HepG2 (cell line): ENCODE measurements around the gene DRC7. TPM values are rescaled to one million over a fixed set of nuclear protein-coding genes. Genes with fewer than 3 reads are reported as not detected.

Experiments used
- IKZF1 ChIP-seq: fragments of 450-650 bp; IDR thresholded peaks from 2 replicates; pipeline ENCODE4 v1.7.1; 2016
- IRF2 ChIP-seq: IDR thresholded peaks from 2 replicates; pipeline ENCODE4 v1.6.1; 2018; ENCODE audit warnings: missing genetic modification reagents, missing compliant biosample characterization
- MTF1 ChIP-seq: sonication (generic); formaldehyde crosslinking; IDR thresholded peaks from 2 replicates; pipeline ENCODE4 v1.5.0; 2020; ENCODE audit warnings: missing genetic modification reagents
- RAD21 ChIP-seq: fragments of 450-650 bp; formaldehyde crosslinking; IDR thresholded peaks from 2 replicates; pipeline ENCODE4 v1.5.0; 2020; ENCODE audit warnings: mild to moderate bottlenecking
- TGIF2 ChIP-seq: IDR thresholded peaks from 2 replicates; pipeline ENCODE4 v1.6.1; 2016; ENCODE audit warnings: control low read depth, missing compliant biosample characterization
- ZNF766 ChIP-seq: sonication (generic); formaldehyde crosslinking; IDR thresholded peaks from 2 replicates; pipeline ENCODE4 v1.5.0; 2020; ENCODE audit warnings: missing genetic modification reagents, borderline replicate concordance
- ZSCAN25 ChIP-seq: sonication (generic); formaldehyde crosslinking; IDR thresholded peaks from 2 replicates; pipeline ENCODE4 v1.8.0; 2022; ENCODE audit warnings: mild to moderate bottlenecking, missing genetic modification reagents
- polyA plus RNA-seq, 8 experiments: library from polyadenylated mRNA; depleted of rRNA in 3 of 8; stranded (reverse) in 7 of 8; unstranded in 1 of 8; fragments of >200 nt; fragmentation: Illumina TruSeq in 4 of 8; extraction: Trizol in 4 of 8; gene quantifications; 2 replicates each; pipeline versions ENCODE4 v1.2.1 to v1.2.3, GENCODE V29; 2011 to 2016; ENCODE audit warnings: low read depth in 4 of 8, missing spikeins in 1 of 8, mixed read lengths in 1 of 8; ENCODE audit not compliant: insufficient read depth in 1 of 8
- total RNA-seq, 5 experiments: library from RNA; depleted of rRNA; stranded (reverse); fragments of >200 nt; fragmentation: Illumina TruSeq; extraction: Trizol; gene quantifications; 2 replicates each; pipeline ENCODE4 v1.2.3, GENCODE V29; 2016; ENCODE audit warnings: low read depth in 1 of 5
- TF ChIP-seq, protein P1 (sequence below): sonication (generic); formaldehyde crosslinking; IDR thresholded peaks from 2 replicates; pipeline ENCODE4 v1.5.1; 2020; ENCODE audit warnings: mild to moderate bottlenecking, missing genetic modification reagents, moderate library complexity
- TF ChIP-seq, protein P2 (sequence below): sonication (generic); formaldehyde crosslinking; IDR thresholded peaks from 2 replicates; pipeline ENCODE4 v1.4.0; 2020; ENCODE audit warnings: missing genetic modification reagents
- TF ChIP-seq, protein P3 (sequence below): sonication (generic); formaldehyde crosslinking; IDR thresholded peaks from 2 replicates; pipeline ENCODE4 v1.4.0; 2020; ENCODE audit warnings: missing genetic modification reagents

DRC7 gene
- total and polyA plus RNA-seq, 2 of the 13 experiments (the other 11 are each of a cell fraction or from before 2014, with no cell fraction given): 2.7 to 3.4 TPM

DNA sequence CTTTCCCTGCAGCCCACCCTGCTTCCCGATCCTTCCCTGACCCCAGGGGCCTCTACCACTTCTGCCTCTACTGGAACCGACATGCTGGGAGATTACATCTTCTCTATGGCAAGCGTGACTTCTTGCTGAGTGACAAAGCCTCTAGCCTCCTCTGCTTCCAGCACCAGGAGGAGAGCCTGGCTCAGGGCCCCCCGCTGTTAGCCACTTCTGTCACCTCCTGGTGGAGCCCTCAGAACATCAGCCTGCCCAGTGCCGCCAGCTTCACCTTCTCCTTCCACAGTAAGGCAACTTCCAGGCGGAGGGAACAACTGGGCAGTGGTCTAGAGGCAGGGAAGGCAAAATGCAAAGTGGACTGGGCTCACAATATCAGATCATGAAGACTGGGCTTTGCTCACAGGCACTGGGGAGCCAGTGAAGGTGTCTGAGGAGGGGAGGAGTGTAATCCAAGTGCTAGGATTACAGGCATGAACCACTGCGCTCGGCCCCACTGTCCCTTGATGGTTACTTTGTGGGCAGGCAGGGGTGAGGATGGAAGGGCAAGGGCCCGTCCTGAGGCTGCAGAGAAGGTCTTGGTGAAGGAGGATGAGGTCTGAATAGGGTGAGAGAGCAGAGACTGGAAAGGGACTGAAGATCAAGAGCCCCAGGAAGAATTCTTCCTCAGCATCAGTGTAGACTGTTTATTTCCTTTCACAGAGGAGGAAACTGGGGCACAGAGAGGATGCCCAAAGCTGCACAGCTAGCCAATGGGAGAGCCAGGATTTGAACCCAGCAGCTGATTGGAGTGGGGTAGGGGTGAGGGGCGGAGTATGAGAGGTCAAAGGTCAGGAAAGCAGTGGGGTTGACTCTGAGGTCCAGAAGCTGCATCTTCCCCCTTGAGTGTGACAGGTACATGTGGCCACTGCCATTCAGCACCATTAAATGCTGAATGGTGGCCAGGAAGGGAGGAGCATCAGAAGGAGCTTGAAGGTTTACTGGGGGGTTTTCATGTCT is 43.0 kb upstream of the DRC7 start (continued):
- TF ChIP-seq, protein P1, sequence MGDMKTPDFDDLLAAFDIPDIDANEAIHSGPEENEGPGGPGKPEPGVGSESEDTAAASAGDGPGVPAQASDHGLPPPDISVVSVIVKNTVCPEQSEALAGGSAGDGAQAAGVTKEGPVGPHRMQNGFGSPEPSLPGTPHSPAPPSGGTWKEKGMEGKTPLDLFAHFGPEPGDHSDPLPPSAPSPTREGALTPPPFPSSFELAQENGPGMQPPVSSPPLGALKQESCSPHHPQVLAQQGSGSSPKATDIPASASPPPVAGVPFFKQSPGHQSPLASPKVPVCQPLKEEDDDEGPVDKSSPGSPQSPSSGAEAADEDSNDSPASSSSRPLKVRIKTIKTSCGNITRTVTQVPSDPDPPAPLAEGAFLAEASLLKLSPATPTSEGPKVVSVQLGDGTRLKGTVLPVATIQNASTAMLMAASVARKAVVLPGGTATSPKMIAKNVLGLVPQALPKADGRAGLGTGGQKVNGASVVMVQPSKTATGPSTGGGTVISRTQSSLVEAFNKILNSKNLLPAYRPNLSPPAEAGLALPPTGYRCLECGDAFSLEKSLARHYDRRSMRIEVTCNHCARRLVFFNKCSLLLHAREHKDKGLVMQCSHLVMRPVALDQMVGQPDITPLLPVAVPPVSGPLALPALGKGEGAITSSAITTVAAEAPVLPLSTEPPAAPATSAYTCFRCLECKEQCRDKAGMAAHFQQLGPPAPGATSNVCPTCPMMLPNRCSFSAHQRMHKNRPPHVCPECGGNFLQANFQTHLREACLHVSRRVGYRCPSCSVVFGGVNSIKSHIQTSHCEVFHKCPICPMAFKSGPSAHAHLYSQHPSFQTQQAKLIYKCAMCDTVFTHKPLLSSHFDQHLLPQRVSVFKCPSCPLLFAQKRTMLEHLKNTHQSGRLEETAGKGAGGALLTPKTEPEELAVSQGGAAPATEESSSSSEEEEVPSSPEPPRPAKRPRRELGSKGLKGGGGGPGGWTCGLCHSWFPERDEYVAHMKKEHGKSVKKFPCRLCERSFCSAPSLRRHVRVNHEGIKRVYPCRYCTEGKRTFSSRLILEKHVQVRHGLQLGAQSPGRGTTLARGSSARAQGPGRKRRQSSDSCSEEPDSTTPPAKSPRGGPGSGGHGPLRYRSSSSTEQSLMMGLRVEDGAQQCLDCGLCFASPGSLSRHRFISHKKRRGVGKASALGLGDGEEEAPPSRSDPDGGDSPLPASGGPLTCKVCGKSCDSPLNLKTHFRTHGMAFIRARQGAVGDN (CRISPR knock-in tag): peak; percentile 30; the same call in 1 of the 2 replicates
- 0 out of 2 replicates have a peak, but pooled peaks have one; percentile 15 for TF ChIP-seq RAD21 (CRISPR knock-in tag)
- TF ChIP-seq, protein P2, sequence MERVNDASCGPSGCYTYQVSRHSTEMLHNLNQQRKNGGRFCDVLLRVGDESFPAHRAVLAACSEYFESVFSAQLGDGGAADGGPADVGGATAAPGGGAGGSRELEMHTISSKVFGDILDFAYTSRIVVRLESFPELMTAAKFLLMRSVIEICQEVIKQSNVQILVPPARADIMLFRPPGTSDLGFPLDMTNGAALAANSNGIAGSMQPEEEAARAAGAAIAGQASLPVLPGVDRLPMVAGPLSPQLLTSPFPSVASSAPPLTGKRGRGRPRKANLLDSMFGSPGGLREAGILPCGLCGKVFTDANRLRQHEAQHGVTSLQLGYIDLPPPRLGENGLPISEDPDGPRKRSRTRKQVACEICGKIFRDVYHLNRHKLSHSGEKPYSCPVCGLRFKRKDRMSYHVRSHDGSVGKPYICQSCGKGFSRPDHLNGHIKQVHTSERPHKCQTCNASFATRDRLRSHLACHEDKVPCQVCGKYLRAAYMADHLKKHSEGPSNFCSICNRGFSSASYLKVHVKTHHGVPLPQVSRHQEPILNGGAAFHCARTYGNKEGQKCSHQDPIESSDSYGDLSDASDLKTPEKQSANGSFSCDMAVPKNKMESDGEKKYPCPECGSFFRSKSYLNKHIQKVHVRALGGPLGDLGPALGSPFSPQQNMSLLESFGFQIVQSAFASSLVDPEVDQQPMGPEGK (CRISPR knock-in tag): no peak
- TF ChIP-seq ZSCAN25 (CRISPR knock-in tag): peak; percentile 49; the same call in 1 of the 2 replicates
- no peak for TF ChIP-seq ZNF766 (CRISPR knock-in tag)
- TF ChIP-seq, protein P3, sequence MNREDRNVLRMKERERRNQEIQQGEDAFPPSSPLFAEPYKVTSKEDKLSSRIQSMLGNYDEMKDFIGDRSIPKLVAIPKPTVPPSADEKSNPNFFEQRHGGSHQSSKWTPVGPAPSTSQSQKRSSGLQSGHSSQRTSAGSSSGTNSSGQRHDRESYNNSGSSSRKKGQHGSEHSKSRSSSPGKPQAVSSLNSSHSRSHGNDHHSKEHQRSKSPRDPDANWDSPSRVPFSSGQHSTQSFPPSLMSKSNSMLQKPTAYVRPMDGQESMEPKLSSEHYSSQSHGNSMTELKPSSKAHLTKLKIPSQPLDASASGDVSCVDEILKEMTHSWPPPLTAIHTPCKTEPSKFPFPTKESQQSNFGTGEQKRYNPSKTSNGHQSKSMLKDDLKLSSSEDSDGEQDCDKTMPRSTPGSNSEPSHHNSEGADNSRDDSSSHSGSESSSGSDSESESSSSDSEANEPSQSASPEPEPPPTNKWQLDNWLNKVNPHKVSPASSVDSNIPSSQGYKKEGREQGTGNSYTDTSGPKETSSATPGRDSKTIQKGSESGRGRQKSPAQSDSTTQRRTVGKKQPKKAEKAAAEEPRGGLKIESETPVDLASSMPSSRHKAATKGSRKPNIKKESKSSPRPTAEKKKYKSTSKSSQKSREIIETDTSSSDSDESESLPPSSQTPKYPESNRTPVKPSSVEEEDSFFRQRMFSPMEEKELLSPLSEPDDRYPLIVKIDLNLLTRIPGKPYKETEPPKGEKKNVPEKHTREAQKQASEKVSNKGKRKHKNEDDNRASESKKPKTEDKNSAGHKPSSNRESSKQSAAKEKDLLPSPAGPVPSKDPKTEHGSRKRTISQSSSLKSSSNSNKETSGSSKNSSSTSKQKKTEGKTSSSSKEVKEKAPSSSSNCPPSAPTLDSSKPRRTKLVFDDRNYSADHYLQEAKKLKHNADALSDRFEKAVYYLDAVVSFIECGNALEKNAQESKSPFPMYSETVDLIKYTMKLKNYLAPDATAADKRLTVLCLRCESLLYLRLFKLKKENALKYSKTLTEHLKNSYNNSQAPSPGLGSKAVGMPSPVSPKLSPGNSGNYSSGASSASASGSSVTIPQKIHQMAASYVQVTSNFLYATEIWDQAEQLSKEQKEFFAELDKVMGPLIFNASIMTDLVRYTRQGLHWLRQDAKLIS (CRISPR knock-in tag): no peak
- TF ChIP-seq IRF2: no peak
- TF ChIP-seq TGIF2 (CRISPR knock-in tag): no peak
- no peak for TF ChIP-seq MTF1 (CRISPR knock-in tag)
- no peak for TF ChIP-seq IKZF1
